ENCODE data around the gene HLCS. TPM values are rescaled to one million over a fixed set of nuclear protein-coding genes. Genes with fewer than 3 reads are reported as not detected.

Gene HLCS
- total RNA-seq, 1 experiment from 2014 or later, result 12.7 TPM

- Histone ChIP-seq H2BK120ac (ENCODE audit: low read depth, low read length, poor library complexity, severe bottlenecking) (no peak overlapping the region), H4K8ac (replicated peaks; ENCODE audit: insufficient read length, low read depth, low read length) (no peak overlapping the region), H2BK5ac (ENCODE audit: insufficient read length, low read length) (no peak overlapping the region), H3K18ac (ENCODE audit: insufficient read length, low read depth, low read length) (no peak overlapping the region), H2BK12ac (ENCODE audit: insufficient read length, low read depth, low read length) (no peak overlapping the region), H3K4ac (ENCODE audit: low read depth, low read length) (no peak overlapping the region), H3K4me2 (ENCODE audit: insufficient read depth, insufficient read length, low read length) (no peak overlapping the region), H3K27ac (ENCODE audit: insufficient read length, low read depth, low read length) (no peak overlapping the region), H3K14ac (ENCODE audit: insufficient read depth, low read length) (no peak overlapping the region), H3K79me1 (ENCODE audit: insufficient read depth, low read depth, low read length, poor library complexity, severe bottlenecking) (no peaks in the 10 kb centered on the region), H3K9ac (ENCODE audit: extremely low read depth, insufficient read length, low read length) (no peak overlapping the region), H3K56ac (ENCODE audit: insufficient read length, low read depth, low read length) (no peak overlapping the region), H3K9me3 (ENCODE audit: control insufficient read depth, low read depth, low read length) (no peaks in the 10 kb centered on the region), H4K5ac (ENCODE audit: insufficient read length, low read depth, low read length) (no peak overlapping the region), H2BK15ac (ENCODE audit: low read depth, low read length) (no peak overlapping the region), H3K4me1 (ENCODE audit: insufficient read depth, low read length) (peaks cover 7% of the 10 kb centered on the region; the same call in 1 of the 2 replicates), H2AFZ (ENCODE audit: low read length) (no peak overlapping the region), H2AK5ac (ENCODE audit: insufficient read length, low read length) (no peak overlapping the region), H3K27me3 (ENCODE audit: insufficient read depth, low read length) (no peaks in the 10 kb centered on the region), H3T11ph (ENCODE audit: low read length) (no peak overlapping the region), H3K23ac (ENCODE audit: insufficient read length, low read depth, low read length) (no peak overlapping the region), H3K79me2 (ENCODE audit: insufficient read depth, low read length) (no peaks in the 10 kb centered on the region), H4K91ac (ENCODE audit: insufficient read length, low read depth, low read length) (no peak overlapping the region), H2BK20ac (ENCODE audit: low read depth, low read length, poor library complexity, severe bottlenecking) (no peak overlapping the region), H3K23me2 (ENCODE audit: insufficient read length, low read depth, low read length, poor library complexity, severe bottlenecking) (no peaks in the 10 kb centered on the region), H4K20me1 (ENCODE audit: control insufficient read depth, insufficient read depth, insufficient read length) (no peaks in the 10 kb centered on the region)
- Mint-ChIP-seq H3K4me3 (no peak overlapping the region), H3K27me3 (ENCODE audit: low read depth) (no peaks in the 10 kb centered on the region), H3K36me3 (ENCODE audit: insufficient read depth in 1 of 3, low read depth in 3 of 3) (peaks cover 4 to 11% (median 7%) of the 10 kb centered on the region in 3 experiments; a peak in 6 of 7 replicates), H3K27ac (no peak overlapping the region), H3K9me3 (peaks cover 11 to 15% of the 10 kb centered on the region in 2 experiments), H3K4me1 (peaks cover 8 to 14% of the 10 kb centered on the region in 2 experiments)
- no CpG with 5 or more reads among the region's 2 CpGs for whole genome bisulfite sequencing (ENCODE audit: extremely low coverage, insufficient read length, low lambda C conversion rate)
- no peak for TF ChIP-seq CTCF (conservative IDR thresholded peaks at IDR 0.05)
- no peak for DNase-seq
Observed at GRCh38 chr21:36796070-36796469, 170.4 kb downstream of the HLCS start.

Measured in H9 (cell line).